K562 (cell line): Measurements from ENCODE around the gene P2RY4. TPM values are rescaled to one million over a fixed set of nuclear protein-coding genes. Genes with fewer than 3 reads are reported as not detected.
A peak's percentile ranks its signal among the peaks of the same experiment; 100 is the strongest.
"Not testable (repeated sequence)": the region's sequence is repeated elsewhere in the genome, so short reads cannot be mapped to it uniquely, and the experiment has no call there.

Source experiments
- ATAC-seq: fragments of 200-7000 bp; cut with Tn5 transposase; 3 replicates; pipeline ENCODE4 v1.9.1; 2020; ENCODE audit warnings: moderate library complexity
- BruUV-seq: library from RNA; stranded (reverse); fragments of 400-500 nt; replicated peaks from 2 replicates; lab custom pipeline; 2021; lab: Mats Ljungman, UMichigan
- CTCF ChIA-PET: fragments of 300-600 bp; formaldehyde crosslinking; extraction: SDS; loops from one replicate; lab custom pipeline; 2021; ENCODE audit warnings: low intra/inter-chr PET ratio; lab: Yijun Ruan, JAX
- POLR2A ChIA-PET: fragments of 300-600, 350-650 bp; sonication (Branson Sonifier 250); formaldehyde crosslinking; extraction: SDS; loops from one replicate; lab custom pipeline; 2021; ENCODE audit warnings: antibody characterized with exemption, inconsistent platforms; lab: Yijun Ruan, JAX
- DNase-seq, 4 experiments: peaks; one replicate each; pipeline versions ENCODE4 v3.0.0 to v3.0.0-alpha.2; 2011 to 2018; ENCODE audit warnings: low spot score in 3 of 4, mixed read lengths in 3 of 4; ENCODE audit errors: extremely low read depth in 1 of 4
- FAIRE-seq: peaks from 2 replicates; lab custom pipeline; 2011; peaks lifted over from hg19 to GRCh38; lab: Jason Lieb, UNC
- H2AFZ ChIP-seq: 2 replicates; pipeline ENCODE4 v1.6.0; 2011; ENCODE audit warnings: low read depth, low read length, control low read depth, inconsistent platforms
- H3K27ac ChIP-seq: fragments of 200-600 bp; 3 replicates; pipeline ENCODE4 v1.8.0; 2011; ENCODE audit warnings: low read depth, mild to moderate bottlenecking, control low read depth, inconsistent platforms, low read length, moderate library complexity, mixed read lengths; ENCODE audit errors: extremely low read depth
- H3K27me3 ChIP-seq, 2 experiments: fragments of 300-600 bp in 1 of 2; 2 replicates in 1 of 2; 3 replicates in 1 of 2; pipeline versions ENCODE4 v1.6.0 to v1.8.0; 2011; ENCODE audit warnings: inconsistent platforms in 2 of 2, low read length in 2 of 2, mild to moderate bottlenecking in 1 of 2, mixed read lengths in 1 of 2, moderate library complexity in 1 of 2; ENCODE audit not compliant: control insufficient read depth in 2 of 2, insufficient read depth in 2 of 2
- H3K36me3 ChIP-seq: fragments of 300-600 bp; 3 replicates; pipeline ENCODE4 v1.8.0; 2011; ENCODE audit warnings: mild to moderate bottlenecking, low read length, inconsistent platforms; ENCODE audit not compliant: control insufficient read depth, insufficient read depth
- H3K4me1 ChIP-seq, 2 experiments: fragments of 200-600 bp in 1 of 2; replicated peaks in 1 of 2; 2 replicates in 1 of 2; 3 replicates in 1 of 2; pipeline versions ENCODE4 v1.5.1 to v1.8.0; 2011; ENCODE audit warnings: inconsistent platforms in 2 of 2, low read length in 2 of 2, mild to moderate bottlenecking in 1 of 2, mixed read lengths in 1 of 2, moderate library complexity in 1 of 2; ENCODE audit not compliant: control insufficient read depth in 2 of 2, insufficient read depth in 2 of 2
- H3K4me2 ChIP-seq: 2 replicates; pipeline ENCODE4 v1.6.1; 2011; ENCODE audit warnings: low read length, control low read depth, inconsistent platforms, mixed read lengths; ENCODE audit not compliant: insufficient read depth
- H3K4me3 ChIP-seq: fragments of 200-600 bp; sonication (generic), shearing (Covaris generic); 2 replicates; pipeline ENCODE4 v1.5.1; 2016; ENCODE audit warnings: control low read depth, inconsistent platforms
- H3K79me2 ChIP-seq: fragments of 200-600 bp; 3 replicates; pipeline ENCODE4 v1.8.0; 2011; ENCODE audit warnings: low read length, inconsistent platforms; ENCODE audit not compliant: control insufficient read depth, insufficient read depth
- H3K9ac ChIP-seq, 2 experiments: 2 replicates each; pipeline versions ENCODE4 v1.6.0 to v1.6.1; 2011; ENCODE audit warnings: low read depth in 2 of 2, low read length in 2 of 2, control low read depth in 1 of 2, inconsistent platforms in 1 of 2, mild to moderate bottlenecking in 1 of 2, mixed read lengths in 1 of 2; ENCODE audit not compliant: insufficient read depth in 1 of 2
- H3K9me1 ChIP-seq: one replicate; pipeline ENCODE4 v1.6.0; 2011; ENCODE audit warnings: inconsistent platforms, mild to moderate bottlenecking, low read length, moderate library complexity; ENCODE audit not compliant: control insufficient read depth, insufficient read depth
- H3K9me3 ChIP-seq: replicated peaks from 2 replicates; pipeline ENCODE4 v1.5.1; 2011; ENCODE audit warnings: low read depth, low read length, inconsistent platforms; ENCODE audit not compliant: control insufficient read depth, insufficient read depth
- H4K20me1 ChIP-seq: replicated peaks from 2 replicates; pipeline ENCODE4 v1.6.1; 2011; ENCODE audit warnings: low read length, inconsistent platforms, mixed read lengths; ENCODE audit not compliant: control insufficient read depth, insufficient read depth
- HMG20B ChIP-seq: fragments of 250-450 bp; sonication (Bioruptor Pico); IDR thresholded peaks from 2 replicates; pipeline ENCODE4 v1.5.0; 2021; ENCODE audit warnings: mild to moderate bottlenecking
- KAT7 ChIP-seq: sonication (generic); formaldehyde crosslinking; IDR thresholded peaks from 2 replicates; pipeline ENCODE4 v1.8.0; 2022; ENCODE audit warnings: missing genetic modification reagents, mild to moderate bottlenecking, borderline replicate concordance
- NCOA1 ChIP-seq: fragments of 450-650 bp; IDR thresholded peaks from 2 replicates; pipeline ENCODE4 v1.6.1; 2016; ENCODE audit warnings: low read depth
- ZFP36 ChIP-seq: fragments of 150-350 bp; IDR thresholded peaks from 2 replicates; pipeline ENCODE4 v1.6.1; 2018; ENCODE audit warnings: low read length, low read depth; ENCODE audit not compliant: partially characterized antibody
- ZNF12 ChIP-seq: sonication (generic); formaldehyde crosslinking; IDR thresholded peaks from 2 replicates; pipeline ENCODE4 v1.4.0; 2020; ENCODE audit warnings: mild to moderate bottlenecking, missing genetic modification reagents
- ZNF23 ChIP-seq: fragments of 250-450 bp; sonication (Bioruptor Pico); IDR thresholded peaks from 2 replicates; pipeline ENCODE4 v1.4.0; 2020; ENCODE audit warnings: mild to moderate bottlenecking
- ZNF384 ChIP-seq: IDR thresholded peaks from 2 replicates; pipeline ENCODE4 v1.6.1; 2012; ENCODE audit warnings: low read depth, low read length, improper control_type of control experiment
- ZNF41 ChIP-seq: fragments of 250-450 bp; sonication (Bioruptor Pico); conservative IDR thresholded peaks from 2 replicates; pipeline ENCODE4 v1.4.0; 2020; ENCODE audit warnings: mild to moderate bottlenecking
- ZSCAN29 ChIP-seq: fragments of 450-650 bp; IDR thresholded peaks from 2 replicates; pipeline ENCODE4 v1.6.1; 2017
- WGBS: fragments of 100-300 bp; shearing (Covaris generic); methylation state at CpG from one replicate; pipeline ENCODE4 v1.1.6; 2016; ENCODE audit warnings: low coverage, mixed read lengths; ENCODE audit not compliant: insufficient coverage; ENCODE audit errors: missing lambda C conversion rate; 5-methylcytosine and 5-hydroxymethylcytosine counted together
- in situ Hi-C: fragments of 300-500 bp; cut with MboI; formaldehyde crosslinking; loops from 4 replicates; pipeline ENCODE4 v1.15.0; 2018; ENCODE audit warnings: inconsistent platforms, mixed read lengths
- intact Hi-C: fragments of 100-400 bp; cut with micrococcal nuclease; formaldehyde crosslinking; loops from 2 replicates; pipeline ENCODE4 v1.14.2; 2022
- polyA plus RNA-seq, 8 experiments: library from polyadenylated mRNA; depleted of rRNA in 4 of 8; stranded (reverse) in 5 of 8; unstranded in 3 of 8; fragments of >200 nt; fragmentation: Nextera tagmentation in 2 of 8; fragmentation: Illumina TruSeq in 1 of 8; extraction: Ambion mirVana in 2 of 8; extraction: Trizol in 1 of 8; gene quantifications; 2 replicates each; pipeline versions ENCODE4 v1.2.1 to v1.2.3, GENCODE V29; 2011 to 2014; ENCODE audit warnings: inconsistent platforms in 1 of 8, missing spikeins in 1 of 8
- total RNA-seq, 7 experiments: library from RNA; depleted of rRNA in 6 of 7; stranded (reverse); fragments of >200 nt in 6 of 7; fragmentation: Illumina TruSeq in 2 of 7; extraction: Trizol in 2 of 7; gene quantifications; 2 replicates each; pipeline versions ENCODE4 v1.2.1 to v1.2.3, GENCODE V29; 2011 to 2021; ENCODE audit warnings: low replicate concordance in 1 of 7
- TF ChIP-seq, protein P1 (sequence below), 3 experiments: IDR thresholded peaks in 2 of 3; conservative IDR thresholded peaks in 1 of 3; 2 replicates each; pipeline ENCODE4 v1.5.1; 2011 to 2012; ENCODE audit warnings: low read length in 3 of 3, mild to moderate bottlenecking in 3 of 3, control low read depth in 2 of 3, improper control_type of control experiment in 1 of 3, inconsistent platforms in 1 of 3, low read depth in 1 of 3, mixed read lengths in 1 of 3, moderate library complexity in 1 of 3; ENCODE audit not compliant: insufficient read depth in 2 of 3
- TF ChIP-seq, protein P2 (sequence below), 2 experiments: fragments of 450-650 bp in 1 of 2; IDR thresholded peaks; 2 replicates each; pipeline ENCODE4 v1.6.1; 2011 to 2017; ENCODE audit warnings: low read depth in 2 of 2, antibody characterized with exemption in 1 of 2, borderline replicate concordance in 1 of 2, low read length in 1 of 2, mild to moderate bottlenecking in 1 of 2, mixed read lengths in 1 of 2; ENCODE audit not compliant: control insufficient read depth in 1 of 2

Gene P2RY4
- total and polyA plus RNA-seq, 9 of the 15 experiments (the other 6 are each of a cell fraction or from before 2014, with no cell fraction given) = not detected

GRCh38 chrX:70274029-70274428 is 14.0 kb upstream of the P2RY4 start:
- 2% methylated on average over 7 of the region's 7 CpGs for WGBS
- H3K27me3 ChIP-seq = peaks cover 0 to 15% of the 10 kb centered on the region in 2 experiments; a peak in 3 of 5 replicates
- not testable (repeated sequence) for H3K4me3 ChIP-seq
- peak; percentile 58; the same call in 1 of the 2 replicates for TF ChIP-seq ZNF384
- TF ChIP-seq, protein P1, sequence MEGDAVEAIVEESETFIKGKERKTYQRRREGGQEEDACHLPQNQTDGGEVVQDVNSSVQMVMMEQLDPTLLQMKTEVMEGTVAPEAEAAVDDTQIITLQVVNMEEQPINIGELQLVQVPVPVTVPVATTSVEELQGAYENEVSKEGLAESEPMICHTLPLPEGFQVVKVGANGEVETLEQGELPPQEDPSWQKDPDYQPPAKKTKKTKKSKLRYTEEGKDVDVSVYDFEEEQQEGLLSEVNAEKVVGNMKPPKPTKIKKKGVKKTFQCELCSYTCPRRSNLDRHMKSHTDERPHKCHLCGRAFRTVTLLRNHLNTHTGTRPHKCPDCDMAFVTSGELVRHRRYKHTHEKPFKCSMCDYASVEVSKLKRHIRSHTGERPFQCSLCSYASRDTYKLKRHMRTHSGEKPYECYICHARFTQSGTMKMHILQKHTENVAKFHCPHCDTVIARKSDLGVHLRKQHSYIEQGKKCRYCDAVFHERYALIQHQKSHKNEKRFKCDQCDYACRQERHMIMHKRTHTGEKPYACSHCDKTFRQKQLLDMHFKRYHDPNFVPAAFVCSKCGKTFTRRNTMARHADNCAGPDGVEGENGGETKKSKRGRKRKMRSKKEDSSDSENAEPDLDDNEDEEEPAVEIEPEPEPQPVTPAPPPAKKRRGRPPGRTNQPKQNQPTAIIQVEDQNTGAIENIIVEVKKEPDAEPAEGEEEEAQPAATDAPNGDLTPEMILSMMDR (IDR thresholded peaks at IDR 0.05 in 2 of 3, conservative IDR thresholded peaks at IDR 0.05 in 1 of 3; ENCODE audit: insufficient read depth in 2 of 3, low read depth in 1 of 3, low read length in 3 of 3) = peak in 1 of 3 experiments; percentile 7; a peak in 1 of 6 replicates
- TF ChIP-seq, all 486 proteins: peak for 2; not testable (repeated sequence) for 484
- FAIRE-seq, BruUV-seq, POLR2A ChIA-PET, H3K4me1 ChIP-seq, H3K4me2 ChIP-seq, H2AFZ ChIP-seq, H3K27ac ChIP-seq, H3K9ac ChIP-seq, ATAC-seq, H3K9me3 ChIP-seq, H4K20me1 ChIP-seq, in situ Hi-C loops, H3K9me1 ChIP-seq, intact Hi-C loops, H3K36me3 ChIP-seq, H3K79me2 ChIP-seq: not testable (repeated sequence)
- CTCF ChIA-PET = interaction anchor here (0.8 kb wide), 1 partner anchor 160 kb away, joined by 3 read pairs; no protein-coding TSS in a partner anchor
- DNase-seq = peak in 1 of 4 experiments; percentile 4

DNA sequence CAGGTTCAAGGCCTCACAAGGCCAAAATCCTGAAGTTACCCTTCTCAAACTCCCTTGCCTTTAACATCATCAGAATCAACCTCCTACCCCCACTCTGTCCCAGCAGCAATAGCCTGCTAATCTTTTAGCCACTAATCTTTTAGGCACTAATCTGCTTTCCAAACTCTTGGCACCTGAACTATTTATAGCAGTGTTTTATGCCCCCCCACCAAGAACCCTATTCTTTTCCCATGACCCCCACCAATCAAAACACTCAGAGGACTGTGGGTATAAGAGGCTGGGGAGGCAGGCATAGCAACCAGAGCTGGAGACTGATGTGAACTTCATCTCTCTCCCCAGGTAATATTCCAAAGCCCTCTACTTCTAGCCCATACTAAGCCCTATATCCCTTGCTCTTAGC is 8.0 kb upstream of the P2RY4 start, which contains the start of gene ARR3:
TSS of gene ARR3 (plus strand) at position 301 of the 400 bp plus-strand sequence. CDS start 1,052 bp downstream, outside the sequence.
- BruUV-seq = no TSS peak
- Histone ChIP-seq H3K9me3 (no peaks in the 10 kb centered on the region), H4K20me1 (no peaks in the 10 kb centered on the region), H3K4me3 (no peak within 1 kb of the TSS), H3K27me3 (no peaks in the 10 kb centered on the region; a peak in 1 of 5 replicates), H3K36me3 (no peaks in the 10 kb centered on the region), H2AFZ (no peak within 1 kb of the TSS), H3K9me1 (no peaks in the 10 kb centered on the region), H3K4me2 (no peak within 1 kb of the TSS), H3K27ac (no peak within 1 kb of the TSS), H3K4me1 (no peaks in the 10 kb centered on the region; a peak in 1 of 5 replicates), H3K9ac (no peak within 1 kb of the TSS), H3K79me2 (no peaks in the 10 kb centered on the region)
- intact Hi-C loops = loop anchor here (10.0 kb wide), 1 partner anchor 167 kb away; no protein-coding TSS in a partner anchor
- no peak for FAIRE-seq
- POLR2A ChIA-PET = interaction anchor here (1.0 kb wide), 1 partner anchor 14 kb away, joined by 3 read pairs; no protein-coding TSS in a partner anchor
- DNase-seq = no peak
- in situ Hi-C loops = no loop called here
- CTCF ChIA-PET = no interaction called here
- no peak for ATAC-seq
- TF ChIP-seq NCOA1 (no peak), ZNF23 (CRISPR knock-in tag) (no peak), ZSCAN29 (no peak), ZNF41 (CRISPR knock-in tag) (no peak), HMG20B (CRISPR knock-in tag) (no peak), ZFP36 (no peak), KAT7 (CRISPR knock-in tag) (no peak), ZNF12 (CRISPR knock-in tag) (no peak)
- TF ChIP-seq, protein P2, sequence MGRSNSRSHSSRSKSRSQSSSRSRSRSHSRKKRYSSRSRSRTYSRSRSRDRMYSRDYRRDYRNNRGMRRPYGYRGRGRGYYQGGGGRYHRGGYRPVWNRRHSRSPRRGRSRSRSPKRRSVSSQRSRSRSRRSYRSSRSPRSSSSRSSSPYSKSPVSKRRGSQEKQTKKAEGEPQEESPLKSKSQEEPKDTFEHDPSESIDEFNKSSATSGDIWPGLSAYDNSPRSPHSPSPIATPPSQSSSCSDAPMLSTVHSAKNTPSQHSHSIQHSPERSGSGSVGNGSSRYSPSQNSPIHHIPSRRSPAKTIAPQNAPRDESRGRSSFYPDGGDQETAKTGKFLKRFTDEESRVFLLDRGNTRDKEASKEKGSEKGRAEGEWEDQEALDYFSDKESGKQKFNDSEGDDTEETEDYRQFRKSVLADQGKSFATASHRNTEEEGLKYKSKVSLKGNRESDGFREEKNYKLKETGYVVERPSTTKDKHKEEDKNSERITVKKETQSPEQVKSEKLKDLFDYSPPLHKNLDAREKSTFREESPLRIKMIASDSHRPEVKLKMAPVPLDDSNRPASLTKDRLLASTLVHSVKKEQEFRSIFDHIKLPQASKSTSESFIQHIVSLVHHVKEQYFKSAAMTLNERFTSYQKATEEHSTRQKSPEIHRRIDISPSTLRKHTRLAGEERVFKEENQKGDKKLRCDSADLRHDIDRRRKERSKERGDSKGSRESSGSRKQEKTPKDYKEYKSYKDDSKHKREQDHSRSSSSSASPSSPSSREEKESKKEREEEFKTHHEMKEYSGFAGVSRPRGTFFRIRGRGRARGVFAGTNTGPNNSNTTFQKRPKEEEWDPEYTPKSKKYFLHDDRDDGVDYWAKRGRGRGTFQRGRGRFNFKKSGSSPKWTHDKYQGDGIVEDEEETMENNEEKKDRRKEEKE (IDR thresholded peaks at IDR 0.05; ENCODE audit: borderline replicate concordance in 1 of 2, control insufficient read depth in 1 of 2, low read depth in 2 of 2, low read length in 1 of 2) = no peak
